Left ventricle myocardium inferior (tissue), 1 donor: Measurements from ENCODE around the gene MRPL38. TPM values are rescaled to one million over a fixed set of nuclear protein-coding genes. Genes with fewer than 3 reads are reported as not detected.
"Not testable (repeated sequence)": the region's sequence is repeated elsewhere in the genome, so short reads cannot be mapped to it uniquely, and the experiment has no call there.

ENCODE experiments used
- DNase-seq: peaks from one replicate; pipeline ENCODE4 v3.0.0-alpha.2; 2020
- H3K27ac ChIP-seq: fragments of 200-600 bp; replicated peaks from 2 replicates; pipeline ENCODE4 v1.8.0; 2021
- H3K27me3 ChIP-seq: fragments of 200-600 bp; 2 replicates; pipeline ENCODE4 v1.8.0; 2021; ENCODE audit warnings: low read depth
- H3K36me3 ChIP-seq: fragments of 200-600 bp; 2 replicates; pipeline ENCODE4 v1.8.0; 2021
- H3K4me1 ChIP-seq: fragments of 200-600 bp; 2 replicates; pipeline ENCODE4 v1.8.0; 2021
- H3K4me3 ChIP-seq: fragments of 200-600 bp; 2 replicates; pipeline ENCODE4 v1.8.0; 2021; ENCODE audit warnings: mild to moderate bottlenecking, moderate library complexity
- H3K9me3 ChIP-seq: fragments of 200-600 bp; replicated peaks from 2 replicates; pipeline ENCODE4 v1.8.0; 2021
- CTCF ChIP-seq: fragments of 200-600 bp; IDR thresholded peaks from 2 replicates; pipeline ENCODE4 v1.8.0; 2021; ENCODE audit warnings: antibody characterized with exemption, mild to moderate bottlenecking, borderline replicate concordance
- intact Hi-C: fragments of 100-400 bp; cut with micrococcal nuclease; formaldehyde crosslinking; loops from one replicate; pipeline ENCODE4 v1.11.0; 2022
- total RNA-seq: library from RNA; stranded (reverse); fragmentation: NEBNext Ultra II Directional; extraction: Animal tissue kit (Norgen Biotek cat#: 25700); gene quantifications from one replicate; pipeline ENCODE4 v1.2.1, GENCODE V29; 2021
- donor health status: DM: no; HTN: yes; CAD: no; lungs with severe emphysema.

Gene MRPL38
- total RNA-seq, 1 donor from 2014 or later: 104 TPM

GRCh38 chr17:75872434-75873351 is 32.0 kb downstream of the MRPL38 start:
- peak; percentile 80 for DNase-seq
- no peaks in the 10 kb centered on the region for H3K9me3 ChIP-seq
- no peaks in the 10 kb centered on the region for H3K27me3 ChIP-seq
- peaks cover 94% of the 10 kb centered on the region for H3K4me1 ChIP-seq
- peak overlapping the region; percentile 34 for H3K4me3 ChIP-seq
- TF ChIP-seq CTCF: no peak
- H3K36me3 ChIP-seq: peaks cover 28% of the 10 kb centered on the region
- H3K27ac ChIP-seq: peak overlapping the region; percentile 96
- intact Hi-C loops: no loop called here

DNA sequence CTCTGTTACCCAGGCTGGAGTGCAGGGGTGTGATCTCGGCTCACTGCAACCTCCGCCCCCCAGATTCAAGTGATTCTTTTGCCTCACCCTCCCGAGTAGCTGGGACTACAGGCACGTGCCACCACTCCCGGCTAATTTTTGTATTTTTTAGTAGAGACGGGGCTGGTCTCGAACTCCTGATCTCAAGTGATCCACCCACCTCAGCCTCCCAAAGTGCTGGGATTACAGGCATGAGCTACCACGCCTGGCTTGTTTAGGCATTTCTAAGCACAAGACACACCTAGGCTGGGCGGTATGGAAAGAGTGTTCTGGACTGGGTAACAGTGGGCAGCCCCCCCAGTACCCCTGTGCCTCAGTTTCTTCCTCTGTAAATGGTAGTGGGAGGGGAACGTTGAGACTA is 34.5 kb downstream of the MRPL38 start:
- H3K9me3 ChIP-seq, DNase-seq, intact Hi-C loops, H3K27me3 ChIP-seq: not testable (repeated sequence)
- Histone ChIP-seq H3K4me3 (peak overlapping the region; percentile 48), H3K27ac (peak overlapping the region; percentile 90), H3K36me3 (peaks cover 17% of the 10 kb centered on the region), H3K4me1 (peaks cover 74% of the 10 kb centered on the region)

DNA sequence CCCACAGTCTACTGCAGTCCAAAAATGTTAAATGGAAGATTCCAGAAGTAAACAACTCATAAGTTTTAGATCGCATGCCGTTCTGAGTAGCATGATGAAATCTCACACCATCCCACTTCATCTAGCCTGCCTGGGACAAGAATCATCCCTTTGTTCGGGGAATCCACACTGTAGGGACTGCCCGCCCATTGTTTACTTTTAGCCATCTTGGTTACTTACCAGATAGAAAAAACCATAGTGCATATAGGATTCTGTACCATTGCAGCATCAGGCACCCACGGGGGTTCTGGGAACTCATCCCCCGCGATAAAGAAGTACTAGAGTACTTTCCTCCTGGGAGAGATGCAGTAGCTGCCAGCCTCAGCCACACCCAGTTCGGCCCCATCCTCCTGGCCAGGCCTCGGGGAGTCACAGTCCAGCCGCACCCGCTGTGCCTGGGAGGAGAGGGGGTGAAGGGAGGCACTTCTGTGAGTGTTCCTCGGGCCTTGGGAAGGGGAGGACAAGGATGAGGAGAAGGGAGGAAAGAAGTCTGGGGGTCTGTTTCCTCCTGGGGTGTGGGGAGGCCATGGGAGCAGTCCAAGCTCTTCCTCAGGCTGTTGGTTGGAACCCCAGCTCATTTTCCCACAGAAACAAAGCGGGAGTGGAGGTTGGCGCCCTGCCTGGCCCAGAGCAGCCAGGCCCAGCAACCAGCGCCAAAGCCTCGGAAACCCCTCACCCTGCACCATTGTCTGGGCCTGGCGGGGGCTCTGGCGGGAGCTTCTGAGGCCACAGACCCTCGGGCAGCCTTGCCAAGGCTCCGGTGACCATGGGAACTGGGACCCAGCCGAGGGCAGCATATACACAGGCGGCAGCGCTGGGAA is 35.2 kb downstream of the MRPL38 start:
- Histone ChIP-seq H3K4me3 (peak overlapping the region; percentile 48), H3K27ac (peak overlapping the region; percentile 90), H3K9me3 (no peaks in the 10 kb centered on the region), H3K4me1 (peaks cover 74% of the 10 kb centered on the region), H3K36me3 (peaks cover 10% of the 10 kb centered on the region), H3K27me3 (no peaks in the 10 kb centered on the region)
- no peak for TF ChIP-seq CTCF
- peak; percentile 74 for DNase-seq
- intact Hi-C loops: no loop called here

- peak overlapping the region; percentile 90 for H3K27ac ChIP-seq
- peaks cover 74% of the 10 kb centered on the region for H3K4me1 ChIP-seq
- DNase-seq, H3K27me3 ChIP-seq, intact Hi-C loops, H3K36me3 ChIP-seq, H3K9me3 ChIP-seq: not testable (repeated sequence)
- peak overlapping the region; percentile 48 for H3K4me3 ChIP-seq
Observed at GRCh38 chr17:75868730-75869281, 35.9 kb downstream of the MRPL38 start.

- Histone ChIP-seq H3K4me1 (peaks cover 53% of the 10 kb centered on the region), H3K27ac (peak overlapping the region; percentile 82)
- H3K36me3 ChIP-seq, intact Hi-C loops, H3K27me3 ChIP-seq, DNase-seq, H3K4me3 ChIP-seq, H3K9me3 ChIP-seq: not testable (repeated sequence)
Observed at GRCh38 chr17:75865404-75866188, 39.1 kb downstream of the MRPL38 start.

DNA sequence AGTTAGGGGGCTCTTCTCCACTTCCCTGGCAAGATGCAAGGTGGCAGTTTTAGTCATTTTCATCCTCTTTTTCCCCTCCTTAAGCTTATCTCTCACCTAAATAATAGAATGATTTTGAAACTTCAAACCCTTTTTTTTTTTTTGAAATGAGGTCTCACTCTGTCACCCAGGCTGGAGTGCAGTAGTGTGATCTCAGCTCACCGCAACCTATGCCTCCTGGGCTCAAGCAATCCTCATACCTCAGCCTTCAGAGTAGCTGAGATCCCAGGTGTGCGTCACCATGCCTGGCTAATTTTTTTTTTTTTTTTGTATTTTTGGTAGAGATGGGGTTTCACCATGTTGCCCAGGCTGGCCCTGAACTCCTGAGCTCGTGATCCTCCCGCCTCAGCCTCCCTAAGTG is 39.8 kb downstream of the MRPL38 start:
- Histone ChIP-seq H3K27ac (peak overlapping the region; percentile 82), H3K4me1 (peaks cover 46% of the 10 kb centered on the region)
- DNase-seq, H3K27me3 ChIP-seq, H3K9me3 ChIP-seq, H3K36me3 ChIP-seq, H3K4me3 ChIP-seq, intact Hi-C loops: not testable (repeated sequence)

DNA sequence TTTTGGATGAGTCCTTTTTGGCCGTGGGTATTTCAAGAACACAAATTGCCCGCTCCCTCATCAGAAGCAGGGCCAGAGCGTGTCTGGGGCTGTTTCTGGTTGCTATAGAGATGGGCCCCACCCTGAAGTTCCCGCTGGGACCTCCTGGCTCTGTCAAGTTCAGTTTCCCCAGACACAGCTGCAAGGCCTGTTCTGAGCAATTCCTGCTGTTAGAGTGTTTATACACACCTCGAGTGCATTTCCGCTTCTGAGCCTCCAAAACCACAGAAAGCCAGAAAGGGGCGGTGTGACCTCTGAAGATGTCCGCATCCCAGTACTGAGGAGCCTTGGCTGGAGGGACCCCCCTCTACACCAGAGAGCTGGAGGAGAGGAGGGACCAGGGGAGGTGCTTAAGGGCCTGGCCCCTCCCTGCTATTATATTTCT is 40.2 kb downstream of the MRPL38 start:
- intact Hi-C loops: no loop called here
- Histone ChIP-seq H3K4me1 (peaks cover 44% of the 10 kb centered on the region), H3K27me3 (no peaks in the 10 kb centered on the region), H3K9me3 (no peaks in the 10 kb centered on the region), H3K36me3 (no peaks in the 10 kb centered on the region), H3K4me3 (no peak overlapping the region), H3K27ac (peak overlapping the region; percentile 82)
- no peak for TF ChIP-seq CTCF
- DNase-seq: peak; percentile 78
